Activated CD8-positive, alpha-beta T cell treated with anti-CD3 and anti-CD28 coated beads for 36 hours (primary cell): ENCODE results near the gene ZNF536. TPM values are rescaled to one million over a fixed set of nuclear protein-coding genes. Genes with fewer than 3 reads are reported as not detected.

Experiments
- ATAC-seq: fragments of 200-7000 bp; cut with Tn5 transposase; one replicate; pipeline ENCODE4 v1.10.0; 2021; ENCODE audit warnings: mild to moderate bottlenecking, moderate library complexity
- CTCF ChIA-PET: fragments of 350-600 bp; sonication (Branson Sonifier 250); formaldehyde crosslinking; loops from one replicate; lab custom pipeline; 2021; ENCODE audit warnings: antibody characterized with exemption; lab: Charles Lee
- POLR2A ChIA-PET: fragments of 350-600 bp; sonication (Branson Sonifier 250); formaldehyde crosslinking; loops from one replicate; lab custom pipeline; 2021; ENCODE audit warnings: antibody characterized with exemption; lab: Charles Lee
- DNase-seq: peaks from one replicate; pipeline ENCODE4 v3.0.0-alpha.2; 2020
- H3K27ac Mint-ChIP-seq: one replicate; pipeline ENCODE4 v1.8.0; 2021; ENCODE audit warnings: mild to moderate bottlenecking, mixed read lengths
- H3K27me3 Mint-ChIP-seq: one replicate; pipeline ENCODE4 v1.8.0; 2021; ENCODE audit warnings: mixed read lengths
- H3K36me3 Mint-ChIP-seq: one replicate; pipeline ENCODE4 v1.8.0; 2021; ENCODE audit warnings: low read depth, mixed read lengths
- H3K4me1 Mint-ChIP-seq: one replicate; pipeline ENCODE4 v1.8.0; 2021; ENCODE audit warnings: low read depth, mixed read lengths
- H3K4me3 Mint-ChIP-seq: one replicate; pipeline ENCODE4 v1.8.0; 2021; ENCODE audit warnings: mild to moderate bottlenecking, moderate library complexity, mixed read lengths
- H3K9me3 Mint-ChIP-seq: one replicate; pipeline ENCODE4 v1.8.0; 2021; ENCODE audit warnings: mixed read lengths
- CTCF ChIP-seq: fragments of 200-600 bp; IDR thresholded peaks from one replicate; pipeline ENCODE4 v1.8.0; 2022; ENCODE audit warnings: antibody characterized with exemption, mild to moderate bottlenecking
- intact Hi-C: fragments of 100-400 bp; cut with micrococcal nuclease; formaldehyde crosslinking; loops from one replicate; pipeline ENCODE4 v1.10.0; 2022
- total RNA-seq, 2 experiments: library from RNA; stranded (reverse); gene quantifications; one replicate each; pipeline ENCODE4 v1.2.3, GENCODE V29; 2021

Gene ZNF536
- total RNA-seq, 2 experiments from 2014 or later, result not detected

- ATAC-seq (no peak), DNase-seq (no peak)
- Mint-ChIP-seq H3K27me3 (peaks cover 7% of the 10 kb centered on the region), H3K4me1 (no peaks in the 10 kb centered on the region), H3K4me3 (no peak overlapping the region), H3K9me3 (no peaks in the 10 kb centered on the region), H3K36me3 (no peaks in the 10 kb centered on the region), H3K27ac (no peak overlapping the region)
- intact Hi-C loops, result no loop called here
- POLR2A ChIA-PET, result no interaction called here
- no peak for TF ChIP-seq CTCF
- CTCF ChIA-PET, result no interaction called here
These were observed 74.8 kb downstream of the ZNF536 start for GRCh38 chr19:30446850-30447552.

- no peak overlapping the region for H3K27ac Mint-ChIP-seq
- no peak for TF ChIP-seq CTCF
- POLR2A ChIA-PET, result no interaction called here
These were observed 75.3 kb downstream of the ZNF536 start for GRCh38 chr19:30447553-30447870.

GRCh38 chr19:30448386-30449077 is 76.3 kb downstream of the ZNF536 start:
- no peak overlapping the region for H3K27ac Mint-ChIP-seq
- intact Hi-C loops, result no loop called here
- ChIA-PET POLR2A (no interaction called here), CTCF (no interaction called here)
- DNase-seq, result no peak
- no peaks in the 10 kb centered on the region for H3K9me3 Mint-ChIP-seq
- H3K4me1 Mint-ChIP-seq, result no peaks in the 10 kb centered on the region
- ATAC-seq, result no peak
- peaks cover 7% of the 10 kb centered on the region for H3K27me3 Mint-ChIP-seq
- TF ChIP-seq CTCF, result no peak
- H3K4me3 Mint-ChIP-seq, result no peak overlapping the region
- no peaks in the 10 kb centered on the region for H3K36me3 Mint-ChIP-seq

More at GRCh38 chr19:30447553-30447870, 75.3 kb downstream of the ZNF536 start:
- Mint-ChIP-seq H3K36me3 (no peaks in the 10 kb centered on the region), H3K4me3 (no peak overlapping the region), H3K27me3 (peaks cover 7% of the 10 kb centered on the region), H3K4me1 (no peaks in the 10 kb centered on the region), H3K9me3 (no peaks in the 10 kb centered on the region)
- DNase-seq (no peak), ATAC-seq (no peak)
- intact Hi-C loops, result no loop called here
- CTCF ChIA-PET, result no interaction called here

GRCh38 chr19:30449078-30449590 is 77.0 kb downstream of the ZNF536 start:
- DNase-seq (no peak), ATAC-seq (no peak)
- Mint-ChIP-seq H3K27me3 (peaks cover 7% of the 10 kb centered on the region), H3K9me3 (no peaks in the 10 kb centered on the region), H3K4me1 (no peaks in the 10 kb centered on the region), H3K27ac (no peak overlapping the region), H3K36me3 (no peaks in the 10 kb centered on the region), H3K4me3 (no peak overlapping the region)
- POLR2A ChIA-PET, result no interaction called here
- intact Hi-C loops, result no loop called here
- no peak for TF ChIP-seq CTCF
- CTCF ChIA-PET, result no interaction called here

GRCh38 chr19:30449673-30450072 is 77.5 kb downstream of the ZNF536 start:
- Mint-ChIP-seq H3K36me3 (no peaks in the 10 kb centered on the region), H3K4me3 (no peak overlapping the region), H3K27me3 (peaks cover 7% of the 10 kb centered on the region), H3K27ac (no peak overlapping the region), H3K9me3 (no peaks in the 10 kb centered on the region), H3K4me1 (no peaks in the 10 kb centered on the region)
- ATAC-seq (no peak), DNase-seq (no peak)
- ChIA-PET CTCF (no interaction called here), POLR2A (no interaction called here)
- intact Hi-C loops, result no loop called here
- no peak for TF ChIP-seq CTCF
